ENCODE results near the gene TRPV5. TPM values are rescaled to one million over a fixed set of nuclear protein-coding genes. Genes with fewer than 3 reads are reported as not detected.

The TRPV5 gene
- total and polyA plus RNA-seq, 2 of the 4 experiments (the other 2 are of a cell fraction) = not detected

DNA sequence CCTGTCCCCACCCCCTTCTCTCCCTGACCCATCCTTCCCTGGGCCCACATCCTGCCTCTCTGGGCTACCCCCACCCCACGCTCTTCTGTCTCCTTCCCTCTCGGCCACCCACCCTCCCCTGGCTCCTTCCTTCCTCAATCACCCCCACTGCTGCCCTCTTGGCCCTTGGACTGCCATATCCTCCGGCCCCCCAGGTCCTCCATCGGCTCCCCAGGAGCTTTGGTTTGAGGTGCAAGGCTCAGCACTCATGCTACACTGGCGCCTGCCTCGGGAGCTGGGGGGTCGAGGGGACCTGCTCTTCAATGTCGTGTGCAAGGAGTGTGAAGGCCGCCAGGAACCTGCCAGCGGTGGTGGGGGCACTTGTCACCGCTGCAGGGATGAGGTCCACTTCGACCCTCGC is 67.8 kb downstream of the TRPV5 start:
- in situ Hi-C loops (cut with MboI; ENCODE audit: low sequenced_read_pairs) (no loop called here), dilution Hi-C loops (cut with HindIII; ENCODE audit: low sequenced_read_pairs, unreplicated experiment) (no loop called here), intact Hi-C loops (cut with micrococcal nuclease) (no loop called here)
- no TSS peak for BruUV-seq (replicated peaks)
- no peak overlapping the region for H3K23ac ChIP-seq (ENCODE audit: low read depth, low read length)
- H4K8ac ChIP-seq (ENCODE audit: low read depth in 2 of 2, low read length in 2 of 2) = no peak overlapping the region
- H3K4me3 ChIP-seq (ENCODE audit: insufficient read depth, low read depth, low read length) = no peak overlapping the region
- H2AK5ac ChIP-seq (ENCODE audit: low read depth, low read length) = no peak overlapping the region
- no peaks in the 10 kb centered on the region for H3K36me3 ChIP-seq (ENCODE audit: control insufficient read depth, insufficient read depth, low read length)
- TF ChIP-seq FOS (IDR thresholded peaks at IDR 0.05; ENCODE audit: low read depth, low read length) = no peak
- TF ChIP-seq, protein P1, sequence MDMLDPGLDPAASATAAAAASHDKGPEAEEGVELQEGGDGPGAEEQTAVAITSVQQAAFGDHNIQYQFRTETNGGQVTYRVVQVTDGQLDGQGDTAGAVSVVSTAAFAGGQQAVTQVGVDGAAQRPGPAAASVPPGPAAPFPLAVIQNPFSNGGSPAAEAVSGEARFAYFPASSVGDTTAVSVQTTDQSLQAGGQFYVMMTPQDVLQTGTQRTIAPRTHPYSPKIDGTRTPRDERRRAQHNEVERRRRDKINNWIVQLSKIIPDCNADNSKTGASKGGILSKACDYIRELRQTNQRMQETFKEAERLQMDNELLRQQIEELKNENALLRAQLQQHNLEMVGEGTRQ (IDR thresholded peaks at IDR 0.05; ENCODE audit: low read depth, low read length) = no peak
- TF ChIP-seq MAZ (IDR thresholded peaks at IDR 0.05; ENCODE audit: borderline replicate concordance, low read depth, low read length) = no peak
- TF ChIP-seq MAFK (IDR thresholded peaks at IDR 0.05; ENCODE audit: low read depth, low read length) = no peak
- TF ChIP-seq BHLHE40 (IDR thresholded peaks at IDR 0.05; ENCODE audit: low read depth, low read length) = no peak
- no peak for TF ChIP-seq CHD1 (IDR thresholded peaks at IDR 0.05; ENCODE audit: low read depth, low read length)
- TF ChIP-seq NFE2L2 (IDR thresholded peaks at IDR 0.05; ENCODE audit: low read depth, low read length) = no peak
- TF ChIP-seq SMC3 (IDR thresholded peaks at IDR 0.05; ENCODE audit: low read depth, low read length) = no peak
- no peak for TF ChIP-seq CEBPB (IDR thresholded peaks at IDR 0.05; ENCODE audit: low read depth, low read length)
- TF ChIP-seq RCOR1 (IDR thresholded peaks at IDR 0.05; ENCODE audit: insufficient replicate concordance, low read length) = no peak
- no peak for TF ChIP-seq RFX5 (IDR thresholded peaks at IDR 0.05; ENCODE audit: low read depth, low read length)
- TF ChIP-seq, protein P2, sequence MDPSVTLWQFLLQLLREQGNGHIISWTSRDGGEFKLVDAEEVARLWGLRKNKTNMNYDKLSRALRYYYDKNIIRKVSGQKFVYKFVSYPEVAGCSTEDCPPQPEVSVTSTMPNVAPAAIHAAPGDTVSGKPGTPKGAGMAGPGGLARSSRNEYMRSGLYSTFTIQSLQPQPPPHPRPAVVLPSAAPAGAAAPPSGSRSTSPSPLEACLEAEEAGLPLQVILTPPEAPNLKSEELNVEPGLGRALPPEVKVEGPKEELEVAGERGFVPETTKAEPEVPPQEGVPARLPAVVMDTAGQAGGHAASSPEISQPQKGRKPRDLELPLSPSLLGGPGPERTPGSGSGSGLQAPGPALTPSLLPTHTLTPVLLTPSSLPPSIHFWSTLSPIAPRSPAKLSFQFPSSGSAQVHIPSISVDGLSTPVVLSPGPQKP (IDR thresholded peaks at IDR 0.05; ENCODE audit: borderline replicate concordance, low read depth, low read length) = no peak
- no peak for TF ChIP-seq RAD21 (IDR thresholded peaks at IDR 0.05; ENCODE audit: low read length)
- TF ChIP-seq, protein P3, sequence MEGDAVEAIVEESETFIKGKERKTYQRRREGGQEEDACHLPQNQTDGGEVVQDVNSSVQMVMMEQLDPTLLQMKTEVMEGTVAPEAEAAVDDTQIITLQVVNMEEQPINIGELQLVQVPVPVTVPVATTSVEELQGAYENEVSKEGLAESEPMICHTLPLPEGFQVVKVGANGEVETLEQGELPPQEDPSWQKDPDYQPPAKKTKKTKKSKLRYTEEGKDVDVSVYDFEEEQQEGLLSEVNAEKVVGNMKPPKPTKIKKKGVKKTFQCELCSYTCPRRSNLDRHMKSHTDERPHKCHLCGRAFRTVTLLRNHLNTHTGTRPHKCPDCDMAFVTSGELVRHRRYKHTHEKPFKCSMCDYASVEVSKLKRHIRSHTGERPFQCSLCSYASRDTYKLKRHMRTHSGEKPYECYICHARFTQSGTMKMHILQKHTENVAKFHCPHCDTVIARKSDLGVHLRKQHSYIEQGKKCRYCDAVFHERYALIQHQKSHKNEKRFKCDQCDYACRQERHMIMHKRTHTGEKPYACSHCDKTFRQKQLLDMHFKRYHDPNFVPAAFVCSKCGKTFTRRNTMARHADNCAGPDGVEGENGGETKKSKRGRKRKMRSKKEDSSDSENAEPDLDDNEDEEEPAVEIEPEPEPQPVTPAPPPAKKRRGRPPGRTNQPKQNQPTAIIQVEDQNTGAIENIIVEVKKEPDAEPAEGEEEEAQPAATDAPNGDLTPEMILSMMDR (conservative IDR thresholded peaks at IDR 0.05; ENCODE audit: low read depth, low read length) = no peak
- no peak overlapping the region for H2BK20ac ChIP-seq (ENCODE audit: low read depth, low read length)
- no peak overlapping the region for H3K4me2 ChIP-seq (ENCODE audit: low read depth, low read length)
- no peak overlapping the region for H2AFZ ChIP-seq (replicated peaks; ENCODE audit: low read length, poor library complexity)
- no peak overlapping the region for H4K91ac ChIP-seq (ENCODE audit: insufficient read depth, low read depth, low read length)
- H3K9ac ChIP-seq (ENCODE audit: low read depth, low read length) = no peak overlapping the region
- no peak overlapping the region for H3K27ac ChIP-seq (ENCODE audit: insufficient read depth, low read length)
- no peak for DNase-seq
- no peak overlapping the region for H3K14ac ChIP-seq (replicated peaks; ENCODE audit: low read depth, low read length)
- CTCF ChIA-PET = no interaction called here
- H4K5ac ChIP-seq (ENCODE audit: low read depth, low read length) = no peak overlapping the region
- no peak overlapping the region for H2BK120ac ChIP-seq (ENCODE audit: low read depth, low read length)
- WGBS, 2 experiments (ENCODE audit: extremely low coverage in 2 of 2, insufficient read length in 1 of 2) = 29% methylated on average over 4 of the region's 13 CpGs; no CpG with 5 or more reads in 1 of the 2 experiments
- H3K27me3 ChIP-seq (ENCODE audit: control insufficient read depth, insufficient read depth, low read length) = no peaks in the 10 kb centered on the region
- H3K18ac ChIP-seq (ENCODE audit: low read depth, low read length) = no peak overlapping the region
- no peak overlapping the region for H2BK15ac ChIP-seq (ENCODE audit: low read depth, low read length)
- no peak overlapping the region for H2BK5ac ChIP-seq (ENCODE audit: low read depth, low read length, poor library complexity, severe bottlenecking)
- no peak overlapping the region for H3K4ac ChIP-seq (ENCODE audit: low read depth, low read length)
- POLR2A ChIA-PET (ENCODE audit: unreplicated experiment) = no interaction called here
- H2AK9ac ChIP-seq (replicated peaks; ENCODE audit: low read depth, low read length, poor library complexity) = no peak overlapping the region
- H3K4me1 ChIP-seq (ENCODE audit: control insufficient read depth, insufficient read depth, low read length) = no peaks in the 10 kb centered on the region
- no peaks in the 10 kb centered on the region for H3K9me1 ChIP-seq (ENCODE audit: insufficient read depth, low read length)
- H3K79me1 ChIP-seq (ENCODE audit: low read depth in 1 of 2, low read length in 2 of 2) = no peaks in the 10 kb centered on the region
- no peak overlapping the region for H3K56ac ChIP-seq (ENCODE audit: extremely low read depth, insufficient read depth, low read length)
- no peaks in the 10 kb centered on the region for H3K9me3 ChIP-seq (ENCODE audit: control insufficient read depth, insufficient read depth, low read length)
- no peak for ATAC-seq (ENCODE audit: low read depth)
- H4K20me1 ChIP-seq (ENCODE audit: insufficient read depth, low read length) = no peaks in the 10 kb centered on the region
